HG03565 (cell line): ENCODE data around the gene RPL18.

Experiments
- ATAC-seq: cut with Tn5 transposase; IDR thresholded peaks from one replicate; pipeline ENCODE4 v1.9.1; 2021; ENCODE audit warnings: mild to moderate bottlenecking, moderate library complexity; ENCODE audit not compliant: unreplicated experiment

The RPL18 gene

GRCh38 chr19:48614436-48615230 is 4.3 kb downstream of the RPL18 start, which contains the start of gene FAM83E:
TSS of gene FAM83E (minus strand) at chr19:48615076. CDS start at chr19:48613372, 1,704 bp downstream.
- ATAC-seq, result no peak

GRCh38 chr19:48613852-48614435 is 5.0 kb downstream of the RPL18 start:
- ATAC-seq, result no peak

- no peak for ATAC-seq
Measured at GRCh38 chr19:48613024-48613851, 5.7 kb downstream of the RPL18 start.

- no peak for ATAC-seq
Measured at GRCh38 chr19:48611872-48612271, 7.1 kb downstream of the RPL18 start.

- ATAC-seq, result no peak
Measured at GRCh38 chr19:48609571-48610108, 9.3 kb downstream of the RPL18 start.

- ATAC-seq, result no peak
Measured at GRCh38 chr19:48608798-48609263, 10.1 kb downstream of the RPL18 start.

- ATAC-seq, result no peak
Measured at GRCh38 chr19:48607359-48607755, 11.6 kb downstream of the RPL18 start.

- ATAC-seq, result no peak
Measured at GRCh38 chr19:48606463-48607358, 12.3 kb downstream of the RPL18 start, which contains the start of gene SPACA4. TSS of gene SPACA4 (plus strand) at chr19:48606742. CDS start at chr19:48606979, 237 bp downstream.

GRCh38 chr19:48603850-48604249 is 15.1 kb downstream of the RPL18 start:
- ATAC-seq, result no peak

- ATAC-seq, result no peak
Measured at GRCh38 chr19:48603449-48603848, 15.5 kb downstream of the RPL18 start.

- ATAC-seq, result no peak
Measured at GRCh38 chr19:48603001-48603400, 16.0 kb downstream of the RPL18 start.

GRCh38 chr19:48600679-48601417 is 18.1 kb downstream of the RPL18 start:
- ATAC-seq, result no peak

GRCh38 chr19:48598996-48599700 is 19.8 kb downstream of the RPL18 start:
- ATAC-seq, result no peak

GRCh38 chr19:48596679-48597465 is 22.1 kb downstream of the RPL18 start:
- ATAC-seq, result no peak

- no peak for ATAC-seq
Measured at GRCh38 chr19:48596237-48596636, 22.7 kb downstream of the RPL18 start.

- ATAC-seq, result no peak
Measured at GRCh38 chr19:48595833-48596232, 23.1 kb downstream of the RPL18 start.

GRCh38 chr19:48595171-48595570 is 23.8 kb downstream of the RPL18 start:
- no peak for ATAC-seq

- ATAC-seq, result no peak
Measured at GRCh38 chr19:48591021-48591420, 28.0 kb downstream of the RPL18 start.
